Activated CD4-positive, CD25-positive, alpha-beta regulatory T cell (primary cell): Measurements from ENCODE around the gene ALK.

Experiments
- DNase-seq, 4 experiments: peaks; one replicate each; lab custom pipeline; 2025; lab: John Stamatoyannopoulos, UW

Gene ALK

GRCh38 chr2:29921560-29921915 is at the start of gene ALK:
ALK (minus strand) TSS chr2:29921586; CDS start chr2:29920659, 927 bp downstream.
- peak in 2 of 4 experiments; percentile 8 for DNase-seq

DNA sequence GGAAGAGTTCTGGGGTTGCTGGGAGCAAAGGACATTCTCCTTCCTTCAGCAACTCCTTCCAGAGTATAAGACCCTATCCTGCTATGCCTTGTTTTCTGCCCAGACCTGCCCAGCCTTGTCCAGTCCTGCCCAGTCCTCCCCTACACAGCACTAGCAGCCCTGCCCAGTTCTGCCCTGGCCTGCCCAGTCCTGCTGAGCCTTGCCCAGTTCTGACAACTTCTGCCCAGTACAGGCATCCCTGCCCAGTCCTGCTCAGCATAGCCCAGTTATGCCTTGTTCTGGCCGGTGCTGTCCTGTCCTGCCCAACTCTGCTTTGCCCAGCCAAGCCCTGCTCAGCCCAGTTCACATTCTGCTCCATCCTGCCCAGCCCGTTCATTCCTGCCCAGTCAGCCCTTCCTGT is 44.9 kb upstream of the ALK start:
- DNase-seq = no peak

DNA sequence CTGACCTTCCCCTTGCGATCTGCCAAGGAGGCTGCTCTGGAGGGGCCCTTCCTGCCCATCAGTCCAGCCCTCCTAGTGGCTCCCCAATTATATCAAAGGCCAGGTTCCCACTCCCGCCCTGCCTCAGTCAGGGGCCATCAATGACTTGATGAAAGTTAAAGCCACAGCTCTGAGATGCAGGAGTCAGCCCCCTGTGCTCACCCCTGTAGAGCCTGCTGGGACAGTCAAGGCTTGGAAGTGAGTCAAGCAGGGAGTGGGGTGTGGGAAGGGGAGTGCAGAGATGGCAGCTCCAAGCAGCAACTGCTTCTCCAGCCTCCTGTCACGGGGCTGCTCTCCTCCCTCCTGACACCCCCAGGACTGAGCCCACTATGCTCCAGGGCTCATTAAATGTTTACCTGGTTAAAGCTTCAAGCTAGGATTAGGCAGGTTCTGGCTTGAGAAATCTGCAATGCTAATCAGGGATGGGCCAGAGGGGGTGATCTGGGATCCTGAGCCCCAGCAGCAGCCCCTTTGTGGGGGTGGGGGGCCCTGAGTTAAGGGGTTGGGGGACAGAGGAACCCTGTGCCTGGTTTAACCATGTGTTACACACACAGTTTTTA is 42.7 kb upstream of the ALK start:
- no peak for DNase-seq

- no peak for DNase-seq
These were observed 41.5 kb upstream of the ALK start for GRCh38 chr2:29962922-29963321.

DNA sequence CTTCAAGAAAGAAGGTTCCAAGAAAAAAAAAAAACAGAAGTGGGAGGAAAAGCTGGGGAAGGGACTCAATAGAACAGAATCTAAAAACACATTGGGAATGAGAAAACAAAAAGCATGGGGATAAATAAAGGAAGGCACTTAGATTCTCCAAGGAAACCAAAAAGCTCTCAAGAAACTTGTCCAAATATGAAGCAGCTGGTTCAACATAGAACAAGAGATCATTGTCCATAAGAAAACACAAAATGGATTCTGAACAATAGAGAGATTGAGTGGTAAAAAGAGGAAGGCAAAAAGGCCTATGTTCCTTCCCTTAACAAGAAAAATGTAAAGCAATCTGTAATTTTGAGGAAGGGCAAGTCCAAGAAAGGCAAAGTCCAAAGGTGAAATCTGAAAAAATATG is 32.9 kb upstream of the ALK start:
- DNase-seq = no peak

DNA sequence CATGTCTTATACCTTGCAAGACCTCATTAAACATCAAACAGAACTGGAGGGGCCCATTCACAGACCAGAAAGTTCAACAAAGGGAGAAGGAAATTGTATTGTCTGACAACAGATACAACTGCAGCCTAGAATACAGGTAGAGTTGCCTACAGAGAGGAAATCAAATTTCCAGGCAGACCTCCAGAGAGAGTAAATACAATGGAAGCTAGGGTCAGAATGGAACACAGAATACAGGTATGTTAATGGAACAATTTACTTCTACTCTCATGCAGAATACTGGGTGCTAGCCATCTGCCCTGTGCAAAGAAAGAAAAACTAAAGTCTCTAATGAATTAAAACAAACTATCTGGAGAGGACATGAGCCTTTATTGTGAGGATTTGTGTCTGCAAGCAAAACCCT is 31.6 kb upstream of the ALK start:
- no peak for DNase-seq

GRCh38 chr2:29951576-29951975 is 30.2 kb upstream of the ALK start:
- DNase-seq = no peak

GRCh38 chr2:29950481-29950880 is 29.1 kb upstream of the ALK start:
- no peak for DNase-seq

DNA sequence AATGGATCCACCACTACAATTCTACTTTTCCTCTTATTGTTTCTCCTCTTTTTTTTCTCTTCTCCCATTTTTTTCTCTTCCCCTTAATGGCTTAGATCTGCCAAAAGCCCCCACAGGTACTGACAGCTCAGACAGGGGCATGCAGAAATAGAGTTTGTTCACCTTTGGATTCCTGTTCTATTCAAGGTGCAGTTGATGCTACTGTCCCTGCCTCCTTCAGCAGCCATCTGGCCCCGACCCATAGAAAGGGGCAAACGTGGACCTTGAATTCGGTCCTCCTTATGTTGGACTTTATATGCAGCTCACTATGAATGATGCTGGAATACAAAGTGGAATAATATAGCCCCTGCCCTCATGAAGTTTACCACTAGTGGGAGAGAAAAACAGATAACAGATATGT is 27.7 kb upstream of the ALK start:
- no peak for DNase-seq

DNA sequence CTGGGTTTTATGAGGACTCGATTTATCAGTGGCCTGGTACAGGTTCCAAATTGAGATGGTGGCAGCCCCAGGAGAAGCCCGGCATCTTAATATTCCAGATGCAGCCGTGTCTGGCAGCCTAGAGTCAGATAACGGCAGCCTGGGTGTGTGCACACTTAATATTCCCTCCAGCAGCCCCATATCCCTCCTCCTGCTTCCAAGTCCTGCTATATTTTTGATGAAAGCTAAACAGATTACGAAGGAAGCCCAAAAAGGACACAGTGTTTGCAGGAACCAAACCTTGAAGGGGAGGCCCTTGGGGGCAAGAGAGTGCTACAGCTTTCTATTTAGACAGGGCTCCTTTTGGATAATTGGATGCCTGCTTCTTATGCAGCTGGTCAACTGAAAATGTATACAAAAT is 25.1 kb upstream of the ALK start:
- DNase-seq = no peak

GRCh38 chr2:29942711-29943110 is 21.3 kb upstream of the ALK start:
- DNase-seq = no peak

DNA sequence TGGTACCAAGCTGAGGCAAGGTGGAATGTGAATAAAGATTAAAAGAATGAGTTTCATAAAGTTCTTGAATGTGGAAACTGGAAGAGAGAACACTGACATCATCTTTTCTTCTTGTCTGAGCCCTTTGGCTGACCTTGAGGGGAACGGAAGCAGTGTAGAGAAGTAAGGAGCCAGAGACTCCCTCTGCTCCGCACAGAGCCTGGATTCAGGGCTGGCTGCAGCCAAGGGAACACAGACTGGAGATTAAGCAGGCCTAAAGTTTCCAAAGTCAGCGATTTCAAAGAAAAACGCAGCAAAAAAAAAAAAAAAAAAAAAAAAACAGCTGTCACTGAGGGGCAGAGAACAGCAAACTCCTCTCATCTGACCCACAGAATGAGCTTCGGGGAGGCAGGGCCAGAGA is 19.3 kb upstream of the ALK start:
- DNase-seq = no peak

DNA sequence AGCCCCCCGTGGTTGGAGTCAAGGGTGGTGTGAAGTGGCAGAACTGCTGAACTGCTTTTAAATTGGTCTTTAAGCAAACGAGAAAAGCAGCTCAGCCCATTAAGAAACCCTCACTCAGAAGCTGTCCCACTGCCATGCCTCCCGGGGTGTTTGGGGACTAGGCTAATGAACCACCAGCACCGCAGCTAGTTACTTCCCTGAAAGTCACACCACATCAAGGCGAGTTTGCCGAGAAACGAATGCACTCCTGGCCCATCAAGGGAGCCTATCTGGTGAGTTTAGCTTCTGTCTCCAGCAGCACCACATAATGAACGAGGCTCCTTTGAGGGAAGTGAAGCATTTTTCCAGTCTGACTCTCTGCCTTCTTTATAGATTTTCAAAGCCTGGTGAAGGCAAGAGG is 14.6 kb upstream of the ALK start:
- DNase-seq = no peak

DNA sequence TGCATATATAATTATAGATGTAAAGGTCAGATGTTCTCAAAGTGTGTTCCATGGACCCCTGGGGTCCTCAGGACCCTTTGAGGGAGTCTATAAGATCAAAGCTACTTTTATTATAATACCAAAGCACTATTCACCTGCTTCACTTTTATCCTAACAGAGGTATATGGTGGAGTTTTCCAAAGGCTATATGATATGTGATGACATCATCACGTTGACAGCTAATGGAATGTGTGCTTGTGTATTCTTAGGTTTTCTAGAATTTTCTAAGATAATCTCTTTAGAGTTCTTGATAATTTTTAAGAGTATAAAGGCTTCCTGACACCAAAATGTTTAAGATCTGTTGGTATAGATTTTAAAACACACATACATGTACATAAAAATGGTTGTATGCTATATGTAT is 10.4 kb upstream of the ALK start:
- no peak for DNase-seq

DNA sequence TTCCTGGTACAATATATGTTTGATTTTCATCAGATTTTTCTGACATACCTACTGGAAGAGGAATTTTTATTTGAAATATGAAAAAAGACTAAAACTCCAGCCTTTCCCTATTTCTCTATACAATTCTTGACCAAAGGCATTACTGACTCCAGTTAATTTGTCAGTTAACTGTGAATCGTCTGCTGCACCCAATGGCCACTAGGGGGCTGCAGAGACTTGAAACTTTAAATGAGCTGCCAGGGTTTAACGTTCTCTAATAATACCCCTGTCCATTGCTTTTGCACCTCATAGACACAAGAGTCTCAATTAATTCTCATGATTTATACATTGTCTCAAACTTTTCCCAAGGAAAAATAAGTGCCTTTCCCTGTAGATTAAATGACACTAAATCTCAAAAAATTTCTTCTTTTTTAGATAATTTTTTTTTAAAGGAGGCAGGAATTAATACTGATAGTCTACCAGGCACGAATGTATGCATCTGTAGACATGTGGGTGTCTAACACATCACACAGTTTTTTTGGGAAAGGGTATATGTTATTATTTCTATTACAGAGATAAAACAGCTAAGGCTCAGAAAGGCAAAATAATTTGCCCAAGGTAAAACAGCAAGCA is 1.8 kb upstream of the ALK start:
- peak in 3 of 4 experiments; percentile 3 to 16 (median 5) for DNase-seq

DNA sequence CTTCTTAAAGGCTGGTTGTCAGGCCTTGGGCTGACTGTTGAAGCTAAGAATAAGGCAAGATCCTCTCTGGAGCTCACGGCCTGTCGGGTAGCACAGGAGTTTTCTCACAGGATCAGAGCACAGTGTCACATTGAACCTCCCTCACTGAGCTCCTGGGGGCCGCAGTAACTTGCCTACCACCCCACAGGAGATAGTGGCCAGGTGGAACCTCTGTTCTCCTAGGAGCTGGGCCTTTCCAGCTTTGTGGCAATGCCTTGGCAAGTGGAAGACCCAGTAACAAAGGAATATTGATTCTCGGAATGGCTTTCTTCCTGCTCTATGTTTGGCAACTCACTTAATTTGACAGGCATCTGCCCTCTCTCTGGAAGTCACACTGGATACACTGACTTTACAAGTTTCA is 1.2 kb upstream of the ALK start:
- DNase-seq = no peak

DNA sequence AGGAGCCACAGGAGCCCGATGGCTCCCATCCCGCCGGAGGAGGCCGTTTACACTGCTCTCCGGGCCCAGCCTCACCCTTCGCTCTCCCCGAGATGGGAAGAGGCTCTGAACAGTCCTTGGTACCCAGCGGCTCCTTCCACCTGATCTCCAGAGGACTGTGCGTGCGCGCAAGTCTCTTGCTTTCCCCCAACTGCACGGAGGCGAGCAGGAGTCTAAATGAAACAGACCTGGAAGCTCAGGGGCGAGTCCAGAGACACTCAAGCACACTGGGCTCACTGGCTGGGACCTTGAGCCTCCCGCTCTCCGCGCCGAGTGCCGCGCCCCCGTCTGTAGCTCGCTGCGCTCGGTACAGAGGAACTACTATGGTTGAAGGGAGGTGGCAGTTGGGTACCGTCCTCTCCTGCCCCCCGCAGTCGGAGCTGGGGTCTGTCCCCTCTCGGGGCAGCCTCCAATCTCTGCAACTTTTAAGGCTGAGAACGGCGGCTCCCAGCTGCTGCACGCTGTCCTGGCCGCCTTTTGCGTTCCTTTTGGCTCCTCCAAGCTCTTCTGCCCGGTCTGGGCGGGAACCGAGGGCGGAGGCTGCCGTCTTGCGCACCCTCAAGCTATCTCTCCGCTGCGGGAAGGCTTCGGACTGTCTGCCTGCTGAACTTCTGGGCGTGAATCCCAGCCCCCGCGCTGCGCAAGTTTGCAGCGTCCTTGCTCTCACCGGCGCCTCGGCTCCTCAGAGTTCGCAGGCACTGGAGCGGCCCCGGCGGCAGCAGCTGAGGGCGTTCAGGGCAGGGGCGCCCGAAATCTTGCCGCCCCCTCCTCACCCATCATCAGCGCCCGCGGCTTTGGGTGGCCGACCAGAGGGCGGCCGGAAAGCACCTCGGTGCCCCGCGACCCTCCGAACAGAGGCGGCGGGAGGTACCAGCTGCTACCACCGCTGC is 491 bp downstream of the ALK start:
- no peak for DNase-seq

- peak in 2 of 4 experiments; percentile 7 to 20 for DNase-seq
These were observed 1.2 kb downstream of the ALK start for GRCh38 chr2:29920130-29920577.

DNA sequence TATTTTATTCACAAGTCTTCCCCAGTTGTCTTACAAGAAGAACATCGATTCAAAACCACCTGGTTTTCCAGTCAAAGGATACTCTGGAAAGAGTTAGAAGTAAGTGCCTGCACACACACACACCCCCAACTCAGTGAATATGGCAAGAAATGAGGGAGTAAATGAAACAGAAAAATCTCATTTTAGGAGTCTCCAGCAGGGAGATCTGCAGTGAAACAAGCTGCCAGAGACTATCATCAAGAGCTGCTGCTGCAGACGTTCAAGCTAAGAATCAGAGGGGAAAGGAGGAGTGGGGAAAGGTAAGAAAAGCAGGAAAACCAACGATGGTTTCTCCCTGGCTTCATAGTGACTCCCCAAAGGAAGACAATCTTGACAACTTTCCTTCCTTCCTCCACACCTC is 2.4 kb downstream of the ALK start:
- no peak for DNase-seq

- no peak for DNase-seq
These were observed 3.6 kb downstream of the ALK start for GRCh38 chr2:29917781-29918180.

GRCh38 chr2:29916571-29916970 is 4.8 kb downstream of the ALK start:
- no peak for DNase-seq

GRCh38 chr2:29910960-29911359 is 10.4 kb downstream of the ALK start:
- no peak for DNase-seq

DNA sequence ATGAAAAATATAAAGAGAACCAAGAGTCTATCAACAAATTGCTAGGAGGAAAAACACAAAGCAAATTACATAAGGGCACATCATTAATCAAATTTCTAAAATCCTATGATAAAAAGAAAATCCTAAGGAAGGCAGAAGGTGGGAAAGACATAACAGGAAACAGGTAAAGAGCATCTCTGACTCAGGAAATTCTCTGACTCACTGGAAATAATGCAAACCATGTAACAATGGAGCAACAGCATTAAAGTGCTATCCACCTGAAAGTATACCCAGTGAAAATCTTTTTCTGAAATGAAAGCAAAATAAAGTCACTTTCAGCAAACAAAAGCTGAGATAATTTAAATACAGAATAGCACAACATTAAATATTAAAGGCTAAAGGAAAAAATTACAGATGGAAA is 10.9 kb downstream of the ALK start:
- no peak for DNase-seq
